Activated naive CD4-positive, alpha-beta T cell treated with anti-CD3 and anti-CD28 coated beads, Interleukin-2, amount 50 U/mL, for 24 hours (primary cell): ENCODE results near the gene ELMOD1.

Source experiments
- H3K27ac Mint-ChIP-seq: one replicate; pipeline ENCODE4 v1.8.0; 2021; ENCODE audit warnings: mild to moderate bottlenecking, mixed read lengths
- H3K27me3 Mint-ChIP-seq: one replicate; pipeline ENCODE4 v1.8.0; 2021; ENCODE audit warnings: mixed read lengths
- H3K36me3 Mint-ChIP-seq: one replicate; pipeline ENCODE4 v1.8.0; 2021; ENCODE audit warnings: mixed read lengths
- H3K4me1 Mint-ChIP-seq: one replicate; pipeline ENCODE4 v1.8.0; 2021; ENCODE audit warnings: mixed read lengths
- H3K4me3 Mint-ChIP-seq: one replicate; pipeline ENCODE4 v1.8.0; 2021; ENCODE audit warnings: mild to moderate bottlenecking, mixed read lengths
- H3K9me3 Mint-ChIP-seq: one replicate; pipeline ENCODE4 v1.8.0; 2021; ENCODE audit warnings: mixed read lengths

Gene ELMOD1

GRCh38 chr11:107660066-107660465, 69.1 kb downstream of the ELMOD1 start:
- Mint-ChIP-seq H3K4me1 (no peaks in the 10 kb centered on the region), H3K36me3 (no peaks in the 10 kb centered on the region), H3K27ac (no peak overlapping the region), H3K27me3 (peaks cover 13% of the 10 kb centered on the region), H3K9me3 (no peaks in the 10 kb centered on the region), H3K4me3 (no peak overlapping the region)

DNA sequence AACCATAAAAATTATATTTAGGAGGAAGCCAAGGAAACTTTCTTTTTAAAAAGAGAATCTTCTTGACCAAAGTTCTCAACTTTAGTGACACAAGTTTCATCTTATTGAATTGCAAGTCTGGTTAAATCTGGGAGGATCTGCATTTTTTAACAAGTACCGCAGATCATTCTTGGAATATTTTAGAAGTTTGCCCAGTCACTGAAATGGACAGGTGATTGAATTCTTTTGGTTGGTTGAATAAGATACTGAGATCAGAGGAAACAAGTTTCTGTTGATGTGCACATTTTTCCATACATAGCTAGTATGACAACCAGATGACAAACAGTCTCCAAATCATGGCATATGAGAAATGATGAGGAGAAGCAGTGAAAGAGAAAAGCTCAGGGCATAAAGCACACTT, 70.7 kb downstream of the ELMOD1 start:
- peaks cover 6% of the 10 kb centered on the region for H3K27me3 Mint-ChIP-seq
- H3K27ac Mint-ChIP-seq: no peak overlapping the region
- H3K4me3 Mint-ChIP-seq: no peak overlapping the region
- no peaks in the 10 kb centered on the region for H3K9me3 Mint-ChIP-seq
- no peaks in the 10 kb centered on the region for H3K4me1 Mint-ChIP-seq
- H3K36me3 Mint-ChIP-seq: no peaks in the 10 kb centered on the region

DNA sequence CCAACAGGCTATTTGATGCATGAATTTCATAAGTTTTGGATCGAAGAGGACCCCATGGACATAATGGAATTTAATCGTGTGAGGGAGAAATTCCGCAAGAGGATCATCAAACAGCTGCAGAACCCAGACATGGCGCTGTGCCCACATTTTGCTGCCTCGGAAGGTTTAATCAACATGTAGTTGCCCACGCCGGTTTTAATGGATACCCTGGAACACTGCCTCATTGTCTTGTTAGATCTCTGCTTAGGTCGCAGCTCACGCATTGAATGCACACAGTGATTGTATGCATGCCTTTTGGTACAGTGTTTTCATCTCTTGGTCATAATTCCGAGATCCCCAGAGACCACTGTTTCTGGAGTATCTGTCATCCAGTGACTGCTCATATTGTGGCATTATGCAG, 74.1 kb downstream of the ELMOD1 start:
- H3K9me3 Mint-ChIP-seq: no peaks in the 10 kb centered on the region
- peaks cover 4% of the 10 kb centered on the region for H3K27me3 Mint-ChIP-seq
- no peaks in the 10 kb centered on the region for H3K36me3 Mint-ChIP-seq
- no peak overlapping the region for H3K4me3 Mint-ChIP-seq
- H3K4me1 Mint-ChIP-seq: no peaks in the 10 kb centered on the region
- H3K27ac Mint-ChIP-seq: no peak overlapping the region

DNA sequence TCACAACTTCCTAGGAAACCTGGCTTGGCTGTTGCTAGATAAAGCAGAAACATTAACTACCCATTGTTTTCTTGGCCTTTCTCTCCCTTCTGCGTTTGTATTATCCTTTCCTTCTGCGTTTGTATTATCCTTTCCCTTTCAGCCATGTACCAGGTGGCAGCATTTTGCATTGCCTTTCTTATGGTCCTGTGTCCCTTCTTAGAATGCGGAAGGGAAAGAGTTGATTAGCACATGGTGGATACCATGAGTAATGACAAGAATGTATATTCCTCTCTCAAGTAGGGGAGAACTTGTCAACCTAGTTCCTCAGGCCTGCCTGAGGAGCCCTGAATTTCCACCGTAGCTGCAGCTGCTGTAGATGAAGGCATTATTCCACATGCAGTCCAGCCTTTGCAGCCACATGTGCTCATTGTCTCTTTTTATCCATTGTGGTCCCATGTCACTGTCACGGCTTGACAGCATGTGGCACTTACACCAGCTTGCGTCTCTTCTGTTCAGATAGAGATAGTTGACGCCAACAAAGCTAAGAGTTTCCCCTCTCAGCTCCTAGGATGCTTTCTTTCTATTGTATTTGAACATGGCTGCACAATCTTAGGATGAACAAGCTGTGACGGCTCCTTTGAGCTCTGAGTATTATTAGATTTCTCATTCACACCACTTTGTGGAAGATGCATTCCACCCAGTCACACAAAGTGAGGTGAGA, 76.1 kb downstream of the ELMOD1 start:
- Mint-ChIP-seq H3K27ac (no peak overlapping the region), H3K9me3 (no peaks in the 10 kb centered on the region), H3K4me1 (no peaks in the 10 kb centered on the region), H3K4me3 (no peak overlapping the region), H3K27me3 (peaks cover 5% of the 10 kb centered on the region), H3K36me3 (no peaks in the 10 kb centered on the region)

GRCh38 chr11:107669191-107669740, 78.3 kb downstream of the ELMOD1 start:
- Mint-ChIP-seq H3K27ac (no peak overlapping the region), H3K9me3 (no peaks in the 10 kb centered on the region), H3K4me3 (no peak overlapping the region), H3K36me3 (no peaks in the 10 kb centered on the region), H3K4me1 (no peaks in the 10 kb centered on the region), H3K27me3 (peaks cover 5% of the 10 kb centered on the region)

DNA sequence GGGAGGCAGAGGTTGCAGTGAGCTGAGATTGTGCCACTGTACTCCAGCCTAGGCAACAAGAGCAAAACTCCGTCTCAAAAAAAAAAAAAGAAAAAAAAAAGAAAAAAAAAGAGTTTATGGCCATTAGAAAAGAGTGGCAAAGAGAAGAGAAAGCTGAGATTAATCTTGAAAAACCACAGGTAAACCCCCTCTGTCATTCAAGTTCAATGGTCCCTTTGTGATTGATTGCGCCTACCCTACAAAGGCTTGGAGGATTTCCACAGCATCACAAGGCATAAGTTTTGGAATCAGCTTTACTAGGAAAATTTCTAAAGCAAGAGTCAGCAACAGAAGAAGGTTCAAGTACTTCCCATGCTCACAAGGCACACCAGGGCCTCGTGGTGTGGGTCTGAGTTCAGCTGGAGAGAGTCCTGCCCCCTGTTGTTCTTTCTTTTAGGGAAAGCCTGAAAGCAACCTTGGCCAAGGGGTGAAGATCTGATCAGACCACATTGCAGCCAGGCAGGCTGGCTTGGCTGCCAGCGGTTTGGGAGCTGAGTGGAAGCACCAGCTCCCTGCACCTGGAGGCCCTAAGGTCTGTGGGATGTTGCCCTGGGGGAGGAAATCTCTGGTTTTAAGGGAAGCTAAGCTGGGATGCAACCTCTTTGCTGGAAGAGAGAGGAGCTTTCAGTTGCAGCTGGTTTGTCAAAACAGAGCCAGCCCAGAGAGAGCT, 79.1 kb downstream of the ELMOD1 start:
- Mint-ChIP-seq H3K4me1 (no peaks in the 10 kb centered on the region), H3K27me3 (peaks cover 1% of the 10 kb centered on the region), H3K9me3 (no peaks in the 10 kb centered on the region), H3K4me3 (no peak overlapping the region), H3K36me3 (no peaks in the 10 kb centered on the region), H3K27ac (no peak overlapping the region)

DNA sequence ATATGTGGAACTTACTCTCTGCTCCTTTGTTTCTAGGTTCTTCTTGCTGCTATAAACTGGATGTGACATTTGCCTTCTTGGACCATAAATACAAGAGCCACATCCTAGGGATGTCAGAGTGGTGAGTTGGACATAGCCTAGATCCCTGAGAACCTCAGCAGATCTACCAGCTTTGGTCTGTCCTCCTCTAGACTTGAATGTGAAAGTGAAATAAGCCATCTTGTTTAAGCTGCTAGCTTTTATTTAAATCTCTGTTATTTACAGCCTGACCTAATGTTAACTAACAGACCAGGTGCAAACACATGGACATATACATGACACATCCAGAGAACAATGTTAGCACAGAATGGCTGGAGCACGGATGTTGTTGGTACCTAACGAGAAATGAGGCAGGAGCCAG, 85.0 kb downstream of the ELMOD1 start:
- Mint-ChIP-seq H3K4me3 (no peak overlapping the region), H3K36me3 (no peaks in the 10 kb centered on the region), H3K27me3 (peaks cover 3% of the 10 kb centered on the region), H3K4me1 (no peaks in the 10 kb centered on the region), H3K27ac (no peak overlapping the region), H3K9me3 (no peaks in the 10 kb centered on the region)

DNA sequence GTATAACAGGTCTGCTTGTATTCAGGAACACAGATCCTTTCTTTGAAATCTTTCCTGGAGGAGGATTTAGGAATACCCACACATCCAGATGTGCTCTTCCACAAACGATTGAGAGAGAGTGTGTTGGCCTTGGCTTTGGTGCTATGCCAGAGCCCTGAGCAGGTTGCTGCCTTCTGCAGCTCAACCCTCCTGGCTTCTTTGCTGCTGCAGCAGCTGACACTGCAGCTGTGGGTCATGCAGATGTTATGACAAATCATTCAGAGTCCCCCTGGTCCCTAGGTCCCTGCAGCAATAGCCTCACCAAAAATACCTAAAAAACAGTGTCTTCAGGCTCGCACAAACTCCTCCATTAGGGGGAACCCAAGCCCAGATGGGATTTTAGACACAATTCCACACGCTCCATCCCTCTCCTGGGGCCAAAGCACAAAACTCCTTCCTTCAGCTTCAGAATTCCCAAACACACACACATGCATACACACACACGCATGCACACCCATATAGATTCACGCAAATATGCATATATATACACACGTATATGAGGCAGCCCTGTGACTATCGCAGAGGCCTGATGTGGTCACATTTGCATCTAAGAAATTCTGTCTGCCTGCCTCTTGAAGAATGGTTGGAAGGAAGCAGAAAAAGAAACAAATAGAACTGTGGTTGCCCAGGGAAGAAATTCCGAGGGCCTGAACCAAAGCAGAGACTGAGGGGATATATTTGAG, 85.5 kb downstream of the ELMOD1 start:
- Mint-ChIP-seq H3K4me3 (no peak overlapping the region), H3K27ac (no peak overlapping the region), H3K9me3 (no peaks in the 10 kb centered on the region), H3K4me1 (no peaks in the 10 kb centered on the region), H3K36me3 (no peaks in the 10 kb centered on the region), H3K27me3 (peaks cover 2% of the 10 kb centered on the region)

GRCh38 chr11:107677924-107678631, 87.1 kb downstream of the ELMOD1 start:
- Mint-ChIP-seq H3K27ac (no peak overlapping the region), H3K27me3 (peaks cover 2% of the 10 kb centered on the region), H3K4me3 (no peak overlapping the region), H3K36me3 (no peaks in the 10 kb centered on the region), H3K9me3 (no peaks in the 10 kb centered on the region), H3K4me1 (no peaks in the 10 kb centered on the region)

GRCh38 chr11:107678632-107678971, 87.7 kb downstream of the ELMOD1 start:
- no peak overlapping the region for H3K27ac Mint-ChIP-seq

GRCh38 chr11:107679255-107680024, 88.5 kb downstream of the ELMOD1 start:
- no peaks in the 10 kb centered on the region for H3K9me3 Mint-ChIP-seq
- no peaks in the 10 kb centered on the region for H3K4me1 Mint-ChIP-seq
- no peak overlapping the region for H3K27ac Mint-ChIP-seq
- H3K4me3 Mint-ChIP-seq: no peak overlapping the region
- H3K27me3 Mint-ChIP-seq: peaks cover 2% of the 10 kb centered on the region
- H3K36me3 Mint-ChIP-seq: no peaks in the 10 kb centered on the region

More at GRCh38 chr11:107678632-107678971, 87.7 kb downstream of the ELMOD1 start:
- peaks cover 2% of the 10 kb centered on the region for H3K27me3 Mint-ChIP-seq
- no peaks in the 10 kb centered on the region for H3K36me3 Mint-ChIP-seq
- no peak overlapping the region for H3K4me3 Mint-ChIP-seq
- no peaks in the 10 kb centered on the region for H3K9me3 Mint-ChIP-seq
- H3K4me1 Mint-ChIP-seq: no peaks in the 10 kb centered on the region

DNA sequence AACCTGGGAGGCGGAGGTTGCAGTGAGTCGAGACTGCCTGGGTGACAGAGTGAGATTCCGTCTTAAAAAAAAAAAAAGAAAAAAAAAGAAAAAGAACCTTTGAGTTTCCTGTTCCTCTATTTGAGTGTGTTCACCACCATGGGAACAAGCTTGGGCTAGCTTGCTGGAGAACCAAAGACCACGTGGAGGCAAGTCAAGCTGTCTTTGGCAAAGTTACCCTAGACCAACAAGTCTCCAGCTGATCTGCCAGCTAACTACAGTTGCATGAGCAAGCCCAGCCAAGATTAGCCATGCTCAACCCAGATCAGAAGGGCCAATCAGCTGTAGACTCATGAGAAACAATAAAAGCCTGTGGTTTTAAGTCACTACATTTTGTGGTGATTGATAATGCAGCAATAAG, 91.2 kb downstream of the ELMOD1 start:
- Mint-ChIP-seq H3K36me3 (no peaks in the 10 kb centered on the region), H3K27me3 (no peaks in the 10 kb centered on the region), H3K27ac (no peak overlapping the region)

DNA sequence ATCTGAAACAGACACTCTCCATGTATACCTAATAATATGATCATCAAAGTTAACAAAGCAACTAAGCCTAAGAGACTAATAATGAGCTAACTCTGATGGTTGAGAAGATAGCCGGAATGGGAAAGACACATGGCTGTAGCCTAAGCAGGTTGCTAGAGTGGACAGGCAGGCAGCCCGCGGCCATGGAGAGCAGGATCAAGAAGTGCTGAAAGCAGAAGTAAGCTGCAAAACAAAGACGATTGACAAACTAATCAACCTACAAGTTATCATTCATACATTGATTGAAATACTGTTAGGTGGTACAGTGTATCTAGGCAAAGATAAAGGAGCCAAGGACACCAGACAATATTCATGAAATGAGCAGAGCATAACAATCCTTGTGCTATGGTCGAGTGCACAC, 91.6 kb downstream of the ELMOD1 start:
- no peaks in the 10 kb centered on the region for H3K4me1 Mint-ChIP-seq
- H3K9me3 Mint-ChIP-seq: no peaks in the 10 kb centered on the region
- no peak overlapping the region for H3K4me3 Mint-ChIP-seq
- no peaks in the 10 kb centered on the region for H3K27me3 Mint-ChIP-seq
- no peak overlapping the region for H3K27ac Mint-ChIP-seq
- no peaks in the 10 kb centered on the region for H3K36me3 Mint-ChIP-seq

More for the DNA sequence above, 91.2 kb downstream of the ELMOD1 start:
- Mint-ChIP-seq H3K9me3 (no peaks in the 10 kb centered on the region), H3K4me1 (no peaks in the 10 kb centered on the region), H3K4me3 (no peak overlapping the region)

GRCh38 chr11:107683061-107683460, 92.1 kb downstream of the ELMOD1 start:
- Mint-ChIP-seq H3K9me3 (no peaks in the 10 kb centered on the region), H3K4me1 (no peaks in the 10 kb centered on the region), H3K27ac (no peak overlapping the region), H3K36me3 (no peaks in the 10 kb centered on the region), H3K27me3 (no peaks in the 10 kb centered on the region), H3K4me3 (no peak overlapping the region)

- Mint-ChIP-seq H3K27ac (no peak overlapping the region), H3K27me3 (no peaks in the 10 kb centered on the region), H3K4me3 (no peak overlapping the region), H3K36me3 (no peaks in the 10 kb centered on the region), H3K4me1 (no peaks in the 10 kb centered on the region), H3K9me3 (no peaks in the 10 kb centered on the region)
Observed at GRCh38 chr11:107683807-107684206, 92.9 kb downstream of the ELMOD1 start.
